HG03354 (cell line): ENCODE results near the gene GIMAP8.

ENCODE experiments used
- ATAC-seq: cut with Tn5 transposase; IDR thresholded peaks from one replicate; pipeline ENCODE4 v1.9.1; 2021; ENCODE audit warnings: mild to moderate bottlenecking; ENCODE audit not compliant: unreplicated experiment, poor library complexity, severe bottlenecking

The GIMAP8 gene

DNA sequence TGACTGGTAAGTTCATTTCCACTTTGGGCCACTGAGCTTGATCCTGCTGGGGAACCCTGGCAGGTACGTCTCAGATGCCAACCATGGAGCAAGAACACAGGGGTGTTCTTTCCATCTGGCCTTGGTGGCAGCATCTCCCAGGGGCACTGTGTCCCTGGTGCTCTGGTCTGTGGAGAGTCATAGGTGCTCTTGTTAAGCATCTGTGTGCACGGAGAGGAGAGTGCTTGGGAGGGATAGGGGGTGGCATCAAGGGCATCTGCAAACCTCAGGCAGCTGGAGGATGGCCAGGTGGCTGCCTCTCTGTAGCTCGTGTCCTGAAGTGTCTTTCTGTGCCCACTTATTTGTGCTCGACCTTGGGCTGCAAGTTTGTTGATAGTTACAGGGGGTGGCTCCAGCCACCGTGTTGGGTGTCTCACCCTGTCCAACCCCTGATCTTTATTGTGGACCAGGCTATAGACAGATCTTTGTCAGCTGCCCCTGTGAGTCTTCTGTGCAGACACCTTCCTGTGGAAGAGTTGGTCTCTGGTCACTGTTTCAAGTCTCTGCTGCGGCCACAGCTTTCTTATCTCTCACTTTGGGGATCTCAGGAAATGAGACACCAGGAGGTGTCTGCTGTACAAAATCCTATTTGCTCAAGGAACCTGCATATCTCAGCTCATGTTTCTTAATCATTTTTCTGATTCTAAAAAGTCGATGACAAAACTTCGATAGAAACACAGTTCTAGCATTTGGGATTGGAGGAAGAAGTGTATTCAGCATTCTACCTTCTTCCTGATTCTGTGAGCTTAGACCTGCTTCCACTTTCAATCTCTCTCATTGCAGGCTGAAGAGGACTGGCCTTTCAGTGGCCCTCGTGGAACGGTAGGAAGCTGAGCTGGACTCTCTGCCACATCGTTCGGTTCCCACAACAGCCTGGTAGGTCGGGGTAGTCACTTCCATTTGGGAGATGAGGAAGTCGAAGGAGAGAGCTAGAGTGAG, 17.2 kb upstream of the GIMAP8 start:
- ATAC-seq: no peak

DNA sequence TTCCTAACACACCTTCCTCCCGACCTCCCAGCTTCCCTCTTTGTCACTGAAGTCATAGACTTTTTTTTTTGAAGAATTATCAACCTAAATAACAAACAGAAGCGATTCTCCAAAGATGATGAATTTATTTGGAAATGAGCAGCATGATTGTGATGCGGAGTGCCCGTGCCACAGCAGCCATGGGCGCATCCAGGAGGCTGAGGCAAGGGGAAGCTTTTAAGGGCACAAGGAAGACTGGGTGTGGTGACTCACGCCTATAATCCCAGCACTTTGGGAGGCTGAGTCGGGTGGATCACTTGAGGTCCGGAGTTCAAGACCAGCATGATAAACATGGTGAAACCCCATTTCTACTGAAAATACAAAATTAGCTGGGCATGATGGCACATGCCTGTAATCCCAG, 16.2 kb upstream of the GIMAP8 start:
- ATAC-seq: no peak

DNA sequence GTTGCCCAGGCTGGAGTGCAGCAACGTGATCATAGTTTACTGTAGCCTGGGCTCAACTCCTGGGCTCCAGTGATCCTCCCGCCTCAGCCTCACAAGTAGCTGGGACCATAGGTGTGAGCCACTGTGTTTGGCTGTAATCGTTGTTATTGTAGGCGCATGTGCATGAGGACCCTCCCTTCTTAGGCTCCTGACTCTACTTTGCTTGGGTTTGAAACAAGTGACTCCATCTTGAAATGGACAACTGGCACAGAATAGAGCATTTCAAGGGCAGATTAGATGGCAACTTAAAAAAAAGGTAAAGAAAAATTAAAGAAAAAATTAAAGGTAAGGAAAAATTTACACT, 15.4 kb upstream of the GIMAP8 start:
- ATAC-seq: no peak

DNA sequence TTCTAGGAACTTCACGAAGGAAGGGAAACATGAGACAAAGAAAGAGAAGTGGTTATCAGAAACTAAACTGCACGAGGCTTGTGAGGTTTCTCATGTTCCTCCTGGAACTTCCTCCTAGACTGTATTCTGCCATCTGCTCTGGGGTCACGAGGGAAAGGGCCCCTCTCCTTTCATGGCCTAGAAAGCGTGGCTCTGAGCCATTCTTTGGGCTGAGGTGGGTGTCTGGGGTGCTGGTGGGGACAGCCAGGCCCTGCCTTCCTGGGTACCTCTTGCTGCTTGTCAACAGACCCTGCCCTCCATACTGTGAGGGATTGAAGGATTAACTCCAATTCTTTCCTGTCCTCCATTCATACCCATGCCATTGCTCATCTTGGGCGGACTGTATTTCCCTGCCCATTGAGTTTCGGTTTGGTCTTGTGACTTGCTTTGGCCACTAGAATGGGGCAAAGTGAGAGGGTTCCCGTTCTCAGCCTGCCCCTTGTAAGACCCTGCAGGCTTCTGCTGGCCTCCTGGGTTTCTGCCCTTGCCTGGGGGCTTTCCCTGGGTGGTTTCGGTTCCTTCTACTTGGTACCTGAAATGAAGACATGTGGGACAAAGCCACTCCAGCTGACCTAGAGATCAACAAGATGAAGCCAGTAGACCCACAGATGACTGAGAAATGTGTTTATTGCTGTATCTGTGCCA, 14.9 kb upstream of the GIMAP8 start:
- peak; percentile 95 for ATAC-seq

DNA sequence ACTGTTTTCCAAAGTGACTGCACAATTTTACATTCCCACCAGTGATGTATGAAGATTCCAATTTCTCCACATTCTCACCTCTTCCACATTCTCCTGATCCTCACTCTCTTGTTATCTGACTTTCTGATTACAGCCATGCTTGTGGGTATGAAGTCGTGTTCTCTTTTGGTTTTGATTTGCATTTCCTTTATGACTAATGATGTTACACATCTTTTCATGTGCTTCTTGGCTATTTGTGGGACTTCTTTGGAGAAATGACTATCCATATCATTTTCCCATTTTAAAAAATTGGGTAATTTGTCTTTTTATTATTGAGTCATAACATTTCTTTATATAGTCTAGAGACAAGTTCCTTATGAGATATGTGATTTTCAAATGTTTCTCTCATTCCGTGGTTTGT, 10.5 kb upstream of the GIMAP8 start:
- no peak for ATAC-seq

DNA sequence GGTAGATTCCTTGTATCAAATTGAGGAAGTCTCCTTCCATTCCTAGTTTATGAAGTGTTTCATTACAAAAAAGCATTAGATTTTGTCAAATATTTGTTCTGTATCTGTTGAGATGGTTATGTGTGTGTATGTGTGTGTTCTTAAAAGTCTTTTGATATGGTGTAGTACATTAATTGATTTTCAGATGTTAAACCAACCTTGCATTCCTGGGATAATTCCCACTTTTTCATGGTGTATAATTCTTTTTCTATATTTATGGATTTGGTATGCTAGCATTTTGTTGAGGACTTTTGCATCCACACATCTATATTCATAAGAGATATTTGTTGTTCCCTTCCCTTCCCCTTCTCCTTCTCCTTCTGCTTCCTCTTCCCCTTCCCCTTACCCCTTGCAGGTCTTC, 8.9 kb upstream of the GIMAP8 start:
- no peak for ATAC-seq

DNA sequence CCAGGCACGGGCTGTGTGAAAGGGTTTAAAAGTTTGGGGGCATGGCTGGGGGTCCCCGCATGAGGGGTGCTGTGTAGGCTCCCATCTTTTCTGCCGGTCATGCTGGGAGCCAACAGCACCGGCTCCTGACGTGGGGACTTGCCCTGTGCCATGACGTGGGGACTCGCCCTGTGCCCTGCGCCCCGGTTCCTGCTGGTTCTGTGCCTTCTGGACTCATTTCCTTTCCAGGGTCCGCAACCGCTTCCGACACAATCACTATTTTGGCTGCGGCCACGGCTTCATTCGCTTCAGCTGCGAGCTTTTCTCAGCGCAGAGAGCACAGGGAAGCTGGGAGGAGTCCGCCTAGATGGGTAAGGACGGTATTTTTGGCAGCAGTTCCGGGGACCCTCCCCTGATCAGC, 7.6 kb upstream of the GIMAP8 start:
- no peak for ATAC-seq

DNA sequence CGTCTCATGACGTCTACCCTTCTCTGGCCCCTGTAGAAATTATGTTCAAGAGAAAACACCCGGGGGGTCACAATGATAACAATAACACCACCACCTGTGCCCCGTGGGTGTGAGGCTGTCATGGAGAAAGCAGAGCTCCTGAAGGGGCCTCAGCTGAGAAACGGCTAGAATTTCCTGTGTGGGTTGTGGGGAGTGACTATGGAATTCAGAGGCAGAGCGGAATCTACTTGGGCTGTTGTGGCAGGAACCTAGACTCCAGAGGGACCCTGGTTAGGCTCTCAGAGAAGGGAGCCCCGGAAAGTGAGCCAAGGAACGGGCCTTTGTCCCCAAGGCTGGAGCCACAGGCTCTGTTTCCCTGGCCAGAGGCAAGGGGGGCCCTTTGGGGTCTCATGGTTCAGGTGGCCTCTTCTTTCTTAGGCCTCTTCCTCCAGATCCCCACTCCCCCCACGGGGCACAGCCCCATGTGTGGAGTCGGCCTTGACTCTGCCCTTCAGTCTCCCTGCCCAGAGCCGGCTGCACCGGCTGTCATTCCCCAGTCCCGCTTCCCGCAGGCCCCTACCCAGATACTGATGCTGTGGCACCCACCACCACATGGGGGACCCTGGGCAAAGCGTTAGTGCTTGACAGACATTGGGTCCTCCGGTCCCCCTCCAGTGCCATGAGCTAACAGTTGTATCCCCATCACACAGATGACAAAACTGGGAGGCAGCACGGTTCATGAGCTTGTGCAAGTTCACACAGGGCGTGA, 6.5 kb upstream of the GIMAP8 start:
- ATAC-seq: no peak

DNA sequence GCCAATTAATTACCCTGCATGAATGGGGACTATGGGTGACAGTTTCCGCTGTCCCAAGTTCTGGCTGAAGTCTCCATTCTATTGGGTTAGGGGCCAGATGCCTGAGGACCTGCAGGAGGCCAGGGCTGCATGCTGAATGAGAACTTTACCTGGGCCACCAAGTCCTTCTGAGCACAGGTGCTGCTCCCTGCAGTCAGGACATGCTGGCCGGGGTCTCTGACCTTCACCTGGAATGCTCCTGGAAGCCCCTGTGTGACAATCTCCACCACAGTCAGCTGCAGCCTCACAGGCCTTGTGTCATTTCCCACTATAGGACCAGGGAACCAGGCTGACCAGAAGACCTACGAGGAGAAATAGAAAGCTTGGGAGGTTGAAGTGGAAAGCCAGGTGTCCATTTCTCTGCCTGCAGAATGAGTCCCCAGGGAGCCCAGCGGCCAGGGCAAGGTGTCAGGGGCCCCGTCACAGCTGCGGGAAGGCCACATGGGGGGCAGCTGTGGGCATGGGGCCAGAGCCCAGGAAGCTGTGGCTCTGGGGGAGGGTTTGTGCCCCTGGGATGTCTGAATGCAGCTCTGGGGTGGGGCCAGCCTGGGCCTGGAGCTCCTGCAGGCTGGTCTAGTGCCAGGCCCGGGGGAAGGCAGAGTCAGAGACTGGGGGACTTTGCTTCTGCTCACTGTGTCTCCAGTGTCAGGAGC, 5.6 kb upstream of the GIMAP8 start:
- no peak for ATAC-seq

DNA sequence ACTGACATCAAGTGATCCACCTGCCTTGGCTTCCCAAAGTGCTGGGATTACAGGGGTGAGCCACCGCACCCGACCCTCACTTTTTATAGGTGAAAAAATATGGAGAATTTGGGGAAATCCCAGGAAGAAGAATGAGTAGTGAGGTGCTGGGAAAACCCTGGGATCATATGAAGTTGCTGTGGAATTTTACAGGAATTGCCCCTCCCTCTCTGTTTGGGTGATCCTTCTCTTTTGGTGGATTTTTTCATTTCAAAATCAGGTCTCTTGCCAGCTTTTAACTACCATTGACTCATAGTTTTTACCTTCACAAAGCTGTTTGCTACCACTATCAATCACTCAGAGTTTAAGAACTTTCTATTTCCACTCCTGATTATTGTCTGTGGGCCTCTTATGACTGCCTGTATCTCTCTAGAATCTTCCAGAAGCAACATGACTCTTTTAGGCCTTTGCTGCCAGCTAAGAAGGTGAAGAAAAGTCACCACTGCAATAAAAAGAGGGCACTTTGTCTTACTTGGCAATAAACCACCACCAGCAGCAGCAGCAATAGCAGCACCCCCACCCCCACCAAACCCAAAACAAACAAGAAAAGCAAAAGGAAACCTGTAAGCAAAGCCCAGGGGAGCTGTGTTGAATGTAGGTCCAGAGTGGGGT, 4.0 kb upstream of the GIMAP8 start:
- no peak for ATAC-seq

DNA sequence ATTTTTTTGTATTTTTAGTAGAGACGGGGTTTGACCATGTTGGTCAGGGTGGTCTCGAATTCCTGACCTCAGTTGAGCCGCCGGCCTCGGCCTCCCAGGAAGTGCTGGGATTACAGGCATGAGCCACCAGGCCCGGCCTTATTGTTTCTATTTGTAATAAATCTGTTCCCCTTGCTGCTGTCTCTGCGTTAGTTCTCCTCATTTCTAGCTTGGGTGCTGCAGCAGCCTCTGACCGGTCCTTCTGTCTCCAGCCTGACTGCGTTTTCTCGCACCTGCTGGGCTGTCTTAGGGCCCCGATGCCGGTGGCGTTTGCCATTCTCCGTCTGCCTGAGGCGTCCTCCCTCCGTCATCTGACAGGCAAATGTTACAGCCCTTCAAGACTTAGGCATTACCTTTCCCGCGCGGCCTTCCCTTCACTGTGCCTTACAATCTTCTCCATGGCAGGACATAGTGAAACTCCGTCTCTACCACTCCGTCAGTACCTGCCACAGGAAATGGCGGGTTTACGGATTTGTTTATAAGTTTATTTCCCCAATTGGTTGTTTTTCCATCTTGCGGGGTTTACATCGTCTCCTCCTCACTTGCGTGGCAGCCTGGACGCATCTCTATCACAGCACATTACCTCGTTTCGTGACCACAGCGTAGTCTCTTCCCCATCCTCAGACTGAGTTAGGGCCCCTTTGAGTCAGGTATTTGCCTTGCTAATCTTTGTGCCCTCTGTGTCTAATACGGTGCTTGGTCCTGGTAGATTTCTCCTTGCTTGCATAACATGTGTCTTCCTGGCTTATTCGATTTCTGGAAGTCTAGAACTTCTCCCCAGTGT, 2.3 kb upstream of the GIMAP8 start:
- ATAC-seq: peak; percentile 2

DNA sequence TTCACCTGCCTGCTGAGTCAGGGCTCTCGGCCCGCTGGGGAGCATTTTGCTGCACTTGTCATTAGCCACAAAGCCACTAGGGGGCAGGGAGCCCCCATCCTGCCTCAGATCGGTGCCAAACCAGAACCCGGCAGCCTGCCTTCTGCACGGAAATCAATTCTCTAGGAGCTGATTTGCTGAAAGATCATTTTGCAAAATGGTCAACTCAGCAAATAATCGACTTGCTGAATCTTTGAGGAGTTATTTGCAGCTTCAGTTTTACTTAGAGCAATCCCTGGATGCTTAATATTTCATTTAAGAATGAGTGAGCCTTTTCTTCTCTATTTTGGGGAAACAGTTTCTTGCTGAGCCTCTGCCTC, 1.7 kb upstream of the GIMAP8 start:
- ATAC-seq: peak; percentile 53

DNA sequence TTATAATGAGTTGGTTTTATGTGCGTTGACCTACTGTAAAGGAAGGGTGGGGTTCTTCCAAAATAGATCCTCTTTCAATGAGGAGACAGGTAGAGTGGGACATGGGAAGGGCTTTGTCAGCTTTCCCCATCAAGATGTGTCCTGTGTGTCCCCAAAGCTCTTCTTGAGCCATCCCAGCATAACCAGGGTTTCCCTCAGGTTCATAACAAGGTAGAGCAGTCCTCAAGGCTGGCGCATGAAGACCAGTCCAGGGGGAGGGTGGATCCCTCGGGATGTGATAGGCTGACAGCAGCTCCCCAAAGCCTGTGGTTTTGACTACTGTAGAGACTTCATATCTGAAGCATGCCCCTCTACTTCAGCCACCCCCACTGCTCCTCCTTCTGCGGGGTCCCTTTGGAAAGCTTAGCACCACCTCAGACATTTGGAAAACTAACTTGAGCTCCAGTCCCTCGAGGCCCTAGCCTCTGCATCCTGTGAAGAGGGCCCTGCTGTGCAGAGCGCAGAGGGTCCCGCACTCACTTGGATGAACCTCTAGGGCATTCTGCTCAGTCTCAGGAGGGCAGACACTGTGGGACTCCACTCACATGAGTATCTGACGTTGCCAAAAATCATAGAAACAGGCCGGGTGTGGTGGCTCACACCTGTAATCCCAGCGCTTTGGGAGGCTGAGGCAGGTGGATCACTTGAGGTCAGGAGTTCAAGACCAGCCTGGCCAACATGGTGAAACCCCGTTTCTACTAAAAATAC, 1.1 kb upstream of the GIMAP8 start:
- no peak for ATAC-seq

DNA sequence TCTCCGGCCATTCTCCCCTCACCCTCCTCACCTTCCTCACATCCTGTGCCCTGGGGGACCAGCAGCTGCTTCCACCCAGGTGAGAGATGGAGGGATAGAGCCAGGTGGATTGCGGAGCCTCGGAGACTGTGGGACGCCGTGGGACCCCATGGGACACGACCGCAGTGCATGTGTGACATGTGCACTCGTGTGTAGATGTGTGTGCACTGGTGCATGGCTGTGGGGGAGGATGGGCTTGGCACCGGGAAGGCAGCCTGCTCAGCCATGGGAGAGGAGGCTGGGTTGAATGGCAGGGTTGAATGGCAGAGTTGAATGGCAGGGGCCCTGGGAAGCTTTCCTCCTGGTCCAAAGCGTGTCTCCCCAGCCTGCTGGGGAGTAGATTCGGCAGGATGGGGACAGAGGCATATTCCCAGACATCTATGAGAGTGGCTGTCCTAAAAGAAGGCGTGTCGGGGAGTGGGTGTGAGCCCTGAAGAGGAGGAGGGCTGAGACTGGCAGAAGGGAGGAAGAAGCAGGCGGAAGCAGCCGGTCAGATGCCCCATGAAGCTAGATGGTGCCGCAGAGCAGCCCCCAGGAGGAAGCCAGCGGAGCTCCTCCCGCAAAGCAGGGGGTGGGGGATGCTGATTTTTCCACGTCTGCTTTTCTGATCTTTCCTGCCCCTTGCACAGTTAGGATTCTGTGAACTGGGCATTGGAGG, 815 bp downstream of the GIMAP8 start:
- ATAC-seq: peak; percentile 43

DNA sequence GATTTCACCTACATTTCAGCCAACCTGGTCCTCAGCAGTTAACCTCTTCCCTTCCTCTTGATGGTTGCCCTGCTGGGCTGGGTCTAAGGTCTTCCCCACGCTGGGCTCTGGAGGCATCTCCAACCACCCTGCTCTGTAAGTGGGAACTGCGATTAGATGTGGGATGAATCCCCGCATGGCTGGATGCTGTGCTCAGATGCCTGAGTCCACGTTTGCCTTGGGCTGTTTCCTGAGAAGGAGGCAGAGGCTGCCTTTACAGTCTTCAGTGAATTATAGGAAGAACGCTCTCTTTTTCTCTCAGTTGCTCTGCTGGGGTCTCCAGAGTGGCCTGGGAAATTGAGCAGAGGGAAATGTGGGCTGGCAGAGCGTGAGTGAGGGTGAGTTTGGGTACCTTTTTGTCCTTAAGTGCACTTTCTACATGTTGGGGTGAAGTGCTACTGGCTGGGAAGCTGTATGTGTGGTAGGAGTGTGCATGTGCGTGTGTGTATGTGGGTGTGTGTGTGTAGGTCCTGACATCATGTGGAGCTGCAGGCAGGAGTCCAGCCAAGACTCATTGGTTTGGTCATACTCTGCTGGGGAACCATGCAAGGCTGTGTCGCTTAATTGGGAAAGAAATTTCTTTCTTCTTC, 1.5 kb downstream of the GIMAP8 start:
- ATAC-seq: peak; percentile 10

DNA sequence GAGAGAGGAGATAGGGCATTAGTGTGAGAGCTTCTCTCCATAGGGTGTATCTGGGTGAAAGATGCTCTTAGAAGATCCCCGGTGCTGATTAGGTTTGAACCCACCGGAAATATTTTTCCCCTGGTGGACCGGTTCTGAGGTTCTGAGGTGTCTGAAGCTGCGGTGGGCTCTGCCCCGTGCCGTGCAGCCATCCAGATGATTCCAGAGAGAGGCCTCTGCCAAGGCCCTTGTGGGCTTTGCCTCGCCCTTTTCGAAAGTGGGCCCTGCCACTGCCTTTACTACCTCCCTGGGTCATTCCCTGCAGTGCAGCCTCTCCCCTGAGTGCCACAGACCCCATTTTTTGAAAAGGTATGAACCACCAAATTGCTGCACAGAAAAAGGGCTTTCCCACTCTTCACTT, 2.8 kb downstream of the GIMAP8 start:
- ATAC-seq: no peak

DNA sequence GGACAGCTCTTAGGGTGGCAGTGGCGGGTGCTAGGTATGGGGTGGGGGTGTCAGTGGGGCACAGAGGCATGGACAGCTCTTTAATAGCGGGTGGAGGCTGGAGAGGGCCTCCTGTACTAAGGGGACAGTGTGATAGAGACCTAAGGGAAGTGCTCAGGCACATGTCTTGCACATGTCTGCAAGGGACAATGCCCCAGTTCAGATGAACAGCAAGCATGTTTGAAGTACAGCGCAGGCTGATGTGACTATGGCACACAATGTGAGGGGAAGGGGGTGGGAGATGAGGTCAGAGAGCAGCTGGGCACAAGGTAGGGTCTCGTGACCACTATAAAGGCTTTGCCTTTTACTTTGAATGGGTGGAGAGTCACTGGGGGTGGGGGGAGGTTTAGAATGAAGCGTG, 3.5 kb downstream of the GIMAP8 start:
- ATAC-seq: no peak
